ENCODE measurements around the gene CLCA1. TPM values are rescaled to one million over a fixed set of nuclear protein-coding genes. Genes with fewer than 3 reads are reported as not detected.
A peak's percentile ranks its signal among the peaks of the same experiment; 100 is the strongest.

Gene CLCA1, protein sequence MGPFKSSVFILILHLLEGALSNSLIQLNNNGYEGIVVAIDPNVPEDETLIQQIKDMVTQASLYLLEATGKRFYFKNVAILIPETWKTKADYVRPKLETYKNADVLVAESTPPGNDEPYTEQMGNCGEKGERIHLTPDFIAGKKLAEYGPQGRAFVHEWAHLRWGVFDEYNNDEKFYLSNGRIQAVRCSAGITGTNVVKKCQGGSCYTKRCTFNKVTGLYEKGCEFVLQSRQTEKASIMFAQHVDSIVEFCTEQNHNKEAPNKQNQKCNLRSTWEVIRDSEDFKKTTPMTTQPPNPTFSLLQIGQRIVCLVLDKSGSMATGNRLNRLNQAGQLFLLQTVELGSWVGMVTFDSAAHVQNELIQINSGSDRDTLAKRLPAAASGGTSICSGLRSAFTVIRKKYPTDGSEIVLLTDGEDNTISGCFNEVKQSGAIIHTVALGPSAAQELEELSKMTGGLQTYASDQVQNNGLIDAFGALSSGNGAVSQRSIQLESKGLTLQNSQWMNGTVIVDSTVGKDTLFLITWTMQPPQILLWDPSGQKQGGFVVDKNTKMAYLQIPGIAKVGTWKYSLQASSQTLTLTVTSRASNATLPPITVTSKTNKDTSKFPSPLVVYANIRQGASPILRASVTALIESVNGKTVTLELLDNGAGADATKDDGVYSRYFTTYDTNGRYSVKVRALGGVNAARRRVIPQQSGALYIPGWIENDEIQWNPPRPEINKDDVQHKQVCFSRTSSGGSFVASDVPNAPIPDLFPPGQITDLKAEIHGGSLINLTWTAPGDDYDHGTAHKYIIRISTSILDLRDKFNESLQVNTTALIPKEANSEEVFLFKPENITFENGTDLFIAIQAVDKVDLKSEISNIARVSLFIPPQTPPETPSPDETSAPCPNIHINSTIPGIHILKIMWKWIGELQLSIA
- not detected in 2 replicates for total RNA-seq (2014; rRNA removed; shearing (Covaris generic); ENCODE audit: low replicate concordance)

DNA sequence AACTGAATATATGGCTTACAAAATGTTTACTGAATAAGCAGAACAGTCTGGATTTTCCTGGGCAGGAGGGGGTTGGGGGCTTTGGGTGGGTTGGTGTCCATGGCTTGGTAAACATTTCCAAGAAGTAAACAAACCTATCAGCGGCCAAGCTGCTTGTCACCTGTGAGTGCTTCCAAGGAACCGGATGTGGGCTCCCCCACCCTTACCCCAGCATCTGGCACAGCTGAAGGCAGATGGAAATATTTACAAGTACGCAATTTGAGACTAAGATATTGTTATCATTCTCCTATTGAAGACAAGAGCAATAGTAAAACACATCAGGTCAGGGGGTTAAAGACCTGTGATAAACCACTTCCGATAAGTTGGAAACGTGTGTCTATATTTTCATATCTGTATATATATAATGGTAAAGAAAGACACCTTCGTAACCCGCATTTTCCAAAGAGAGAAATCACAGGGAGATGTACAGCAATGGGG is at the start of gene CLCA1:
CLCA1 (plus strand) TSS at position 427 of the 477 bp plus-strand sequence; CDS start at position 472, 45 bp downstream.
- Histone ChIP-seq H3K9me3 (no peaks in the 10 kb centered on the region), H3K27me3 (no peaks in the 10 kb centered on the region), H3K36me3 (no peaks in the 10 kb centered on the region), H3K4me3 (no peak within 1 kb of the TSS)
- DNase-seq, result no peak

GRCh38 chr1:86419277-86419903 is 49.3 kb upstream of the CLCA1 start:
- H3K27me3 ChIP-seq, result no peaks in the 10 kb centered on the region
- H3K9me3 ChIP-seq, result no peaks in the 10 kb centered on the region
- H3K36me3 ChIP-seq, result no peaks in the 10 kb centered on the region
- no peak for DNase-seq
- H3K4me3 ChIP-seq, result no peak overlapping the region

DNA sequence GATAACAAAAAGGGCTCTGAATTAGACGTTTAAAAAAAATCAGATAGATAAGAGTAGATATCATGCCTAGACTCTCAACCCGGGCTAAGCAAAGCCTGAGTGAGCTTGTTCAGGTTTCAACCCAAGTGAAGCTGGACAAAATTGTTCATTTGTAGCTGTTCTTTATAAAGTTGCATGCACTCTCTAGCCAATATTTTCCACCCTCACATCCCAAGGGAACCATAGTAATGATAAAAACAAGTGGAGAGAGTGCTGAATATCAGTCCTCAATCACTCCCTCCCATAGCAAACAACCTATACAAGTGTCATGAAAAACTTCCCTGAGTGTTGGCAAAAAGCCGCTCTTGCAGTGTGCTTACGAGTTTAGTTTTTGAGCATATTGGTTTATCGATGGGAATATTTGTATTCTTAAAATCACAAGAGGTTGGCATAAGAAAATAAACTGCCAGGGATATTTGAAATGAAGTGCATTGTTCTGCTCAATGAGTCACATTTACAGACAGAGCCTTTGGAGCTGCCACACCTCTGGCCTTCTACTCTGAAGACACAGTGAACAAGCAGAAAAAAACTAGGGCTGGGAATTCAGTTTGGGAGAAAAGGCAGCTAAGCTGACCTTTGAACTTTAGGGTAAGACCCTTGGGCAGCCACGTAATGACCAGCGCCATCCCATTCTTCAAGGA is 47.0 kb upstream of the CLCA1 start:
- DNase-seq, result no peak
- no peaks in the 10 kb centered on the region for H3K36me3 ChIP-seq
- H3K9me3 ChIP-seq, result no peaks in the 10 kb centered on the region
- H3K4me3 ChIP-seq, result no peak overlapping the region
- no peaks in the 10 kb centered on the region for H3K27me3 ChIP-seq

DNA sequence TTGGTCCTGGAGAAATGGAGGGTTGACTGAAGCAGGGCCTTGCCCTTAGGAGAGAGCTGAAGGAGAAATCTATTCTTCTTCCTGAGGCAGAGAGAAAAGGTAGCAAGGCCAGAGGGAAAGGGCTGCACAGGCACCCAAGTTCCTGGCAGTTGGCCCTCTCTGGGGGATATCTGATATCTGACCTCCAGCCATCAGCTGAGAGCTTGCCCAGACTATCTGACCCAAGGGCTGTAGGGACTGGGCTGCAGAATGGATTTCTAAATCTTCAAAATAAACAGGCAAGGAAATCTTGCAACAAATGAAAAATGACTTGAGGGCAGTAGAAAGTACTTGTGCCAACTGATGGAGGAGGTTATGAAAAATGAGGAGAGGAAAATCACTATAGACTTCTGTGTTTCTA is 45.3 kb upstream of the CLCA1 start:
- Histone ChIP-seq H3K4me3 (no peak overlapping the region), H3K36me3 (no peaks in the 10 kb centered on the region), H3K9me3 (no peaks in the 10 kb centered on the region), H3K27me3 (no peaks in the 10 kb centered on the region)
- DNase-seq, result peak; percentile 18

- H3K4me3 ChIP-seq, result no peak within 1 kb of the TSS
- DNase-seq, result no peak
- H3K27me3 ChIP-seq, result no peaks in the 10 kb centered on the region
- no peaks in the 10 kb centered on the region for H3K36me3 ChIP-seq
- H3K9me3 ChIP-seq, result no peaks in the 10 kb centered on the region
These were observed 44.9 kb upstream of the CLCA1 start, which contains the start of gene CLCA2 for GRCh38 chr1:86423873-86424272. TSS of gene CLCA2 (plus strand) at chr1:86424171. CDS start at chr1:86424248, 77 bp downstream.

DNA sequence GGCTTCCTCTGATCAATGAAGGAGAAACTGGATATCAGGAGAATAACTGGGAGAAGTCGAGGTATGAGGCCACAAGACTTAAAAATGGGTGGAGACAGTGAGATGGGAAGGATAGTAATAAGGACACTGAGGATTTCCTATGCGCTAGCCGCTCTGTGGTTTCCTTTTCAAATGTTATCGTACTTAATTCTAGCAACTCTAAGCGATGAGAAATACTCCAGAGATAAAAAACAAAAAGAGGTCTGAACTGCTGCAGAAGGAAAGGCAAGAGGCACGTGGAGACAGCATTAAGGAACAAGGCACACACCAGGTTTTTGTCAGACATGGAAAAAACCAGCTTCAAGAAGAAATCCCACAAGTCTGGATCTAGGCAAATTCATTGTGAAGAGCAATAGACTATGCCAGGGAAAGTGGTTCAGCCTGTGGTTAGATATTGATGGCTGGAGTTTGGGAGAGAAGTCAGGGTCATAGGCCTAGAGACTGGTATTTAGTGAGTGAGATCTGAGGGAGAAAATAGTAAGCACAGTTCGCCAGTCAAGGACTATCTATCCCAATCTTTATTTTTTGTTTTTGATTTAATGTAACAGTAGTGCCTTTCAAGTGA is 39.5 kb upstream of the CLCA1 start:
- no peaks in the 10 kb centered on the region for H3K36me3 ChIP-seq
- no peaks in the 10 kb centered on the region for H3K9me3 ChIP-seq
- no peak overlapping the region for H3K4me3 ChIP-seq
- DNase-seq, result no peak
- H3K27me3 ChIP-seq, result no peaks in the 10 kb centered on the region

DNA sequence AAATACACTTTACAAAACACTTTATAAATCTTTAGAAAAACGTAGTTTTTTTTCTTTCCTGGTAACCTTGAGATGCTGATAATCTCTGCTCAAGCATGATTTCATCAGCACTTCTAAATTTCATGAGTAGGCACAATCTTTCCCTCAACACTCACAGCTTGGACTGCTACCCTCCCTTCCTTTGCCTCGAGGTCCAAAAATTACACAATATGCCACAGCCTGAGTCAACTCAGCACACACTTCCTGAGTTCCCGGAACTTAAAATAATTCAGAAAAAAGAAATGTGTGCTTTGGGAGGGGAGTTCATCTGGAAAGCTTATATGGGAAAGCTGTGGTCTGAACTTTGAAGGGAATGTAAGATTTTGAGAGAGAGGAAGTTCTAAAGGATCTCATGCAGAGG is 38.9 kb upstream of the CLCA1 start:
- H3K9me3 ChIP-seq, result no peaks in the 10 kb centered on the region
- no peak overlapping the region for H3K4me3 ChIP-seq
- DNase-seq, result peak; percentile 77
- H3K36me3 ChIP-seq, result no peaks in the 10 kb centered on the region
- no peaks in the 10 kb centered on the region for H3K27me3 ChIP-seq

DNA sequence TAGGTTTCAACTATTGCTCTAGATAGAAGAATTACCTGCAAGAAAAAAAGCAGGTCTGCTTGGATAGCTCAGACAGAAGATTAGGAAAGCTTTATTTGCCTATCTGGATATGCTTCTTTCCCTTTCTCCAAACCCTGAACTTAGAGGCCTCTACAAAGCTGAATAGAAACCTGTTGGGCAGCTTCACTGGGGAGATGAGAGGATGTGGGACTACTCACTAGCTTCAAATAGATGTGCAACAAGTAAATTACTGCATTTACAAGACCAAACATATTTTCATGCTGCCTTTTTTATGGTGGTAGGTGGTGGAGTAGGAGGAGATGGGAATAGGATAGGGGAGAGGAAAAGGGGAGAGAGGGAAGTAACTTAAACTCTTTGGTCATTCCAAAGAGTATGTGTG is 38.4 kb upstream of the CLCA1 start:
- H3K27me3 ChIP-seq, result no peaks in the 10 kb centered on the region
- DNase-seq, result no peak
- no peak overlapping the region for H3K4me3 ChIP-seq
- H3K9me3 ChIP-seq, result no peaks in the 10 kb centered on the region
- no peaks in the 10 kb centered on the region for H3K36me3 ChIP-seq

DNA sequence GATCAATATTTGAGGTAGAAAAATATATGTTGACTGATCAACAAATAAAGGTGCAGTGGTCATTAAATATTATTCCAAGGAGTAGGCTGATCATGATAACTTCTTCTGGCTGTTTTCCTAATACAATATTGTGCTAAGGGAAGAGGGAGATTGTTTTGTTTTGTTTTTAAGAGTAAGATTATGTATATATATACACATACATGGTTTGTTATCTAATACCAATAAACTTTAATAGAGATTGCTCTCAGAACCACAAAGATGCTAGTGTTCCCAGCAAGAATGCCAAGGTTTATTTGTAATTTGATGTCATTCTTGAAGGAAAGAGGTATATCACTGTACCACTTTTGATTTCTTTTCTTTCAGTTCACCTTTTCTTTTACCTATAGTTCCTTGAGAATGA is 34.7 kb upstream of the CLCA1 start:
- H3K36me3 ChIP-seq, result no peaks in the 10 kb centered on the region
- H3K9me3 ChIP-seq, result no peaks in the 10 kb centered on the region
- no peaks in the 10 kb centered on the region for H3K27me3 ChIP-seq
- no peak for DNase-seq
- H3K4me3 ChIP-seq, result no peak overlapping the region

- no peaks in the 10 kb centered on the region for H3K27me3 ChIP-seq
- no peak for DNase-seq
- no peak overlapping the region for H3K4me3 ChIP-seq
- no peaks in the 10 kb centered on the region for H3K36me3 ChIP-seq
- H3K9me3 ChIP-seq, result no peaks in the 10 kb centered on the region
These were observed 33.4 kb upstream of the CLCA1 start for GRCh38 chr1:86435327-86435726.

GRCh38 chr1:86436041-86436440 is 32.7 kb upstream of the CLCA1 start:
- Histone ChIP-seq H3K27me3 (no peaks in the 10 kb centered on the region), H3K36me3 (no peaks in the 10 kb centered on the region), H3K4me3 (no peak overlapping the region), H3K9me3 (no peaks in the 10 kb centered on the region)
- DNase-seq, result no peak

GRCh38 chr1:86441581-86441980 is 27.1 kb upstream of the CLCA1 start:
- H3K27me3 ChIP-seq, result no peaks in the 10 kb centered on the region
- H3K36me3 ChIP-seq, result no peaks in the 10 kb centered on the region
- H3K9me3 ChIP-seq, result no peaks in the 10 kb centered on the region
- H3K4me3 ChIP-seq, result no peak overlapping the region
- DNase-seq, result no peak

GRCh38 chr1:86441997-86442396 is 26.7 kb upstream of the CLCA1 start:
- Histone ChIP-seq H3K4me3 (no peak overlapping the region), H3K27me3 (no peaks in the 10 kb centered on the region), H3K36me3 (no peaks in the 10 kb centered on the region), H3K9me3 (no peaks in the 10 kb centered on the region)
- no peak for DNase-seq

GRCh38 chr1:86445919-86446318 is 22.8 kb upstream of the CLCA1 start:
- Histone ChIP-seq H3K36me3 (no peaks in the 10 kb centered on the region), H3K27me3 (no peaks in the 10 kb centered on the region), H3K9me3 (no peaks in the 10 kb centered on the region), H3K4me3 (no peak overlapping the region)
- no peak for DNase-seq

DNA sequence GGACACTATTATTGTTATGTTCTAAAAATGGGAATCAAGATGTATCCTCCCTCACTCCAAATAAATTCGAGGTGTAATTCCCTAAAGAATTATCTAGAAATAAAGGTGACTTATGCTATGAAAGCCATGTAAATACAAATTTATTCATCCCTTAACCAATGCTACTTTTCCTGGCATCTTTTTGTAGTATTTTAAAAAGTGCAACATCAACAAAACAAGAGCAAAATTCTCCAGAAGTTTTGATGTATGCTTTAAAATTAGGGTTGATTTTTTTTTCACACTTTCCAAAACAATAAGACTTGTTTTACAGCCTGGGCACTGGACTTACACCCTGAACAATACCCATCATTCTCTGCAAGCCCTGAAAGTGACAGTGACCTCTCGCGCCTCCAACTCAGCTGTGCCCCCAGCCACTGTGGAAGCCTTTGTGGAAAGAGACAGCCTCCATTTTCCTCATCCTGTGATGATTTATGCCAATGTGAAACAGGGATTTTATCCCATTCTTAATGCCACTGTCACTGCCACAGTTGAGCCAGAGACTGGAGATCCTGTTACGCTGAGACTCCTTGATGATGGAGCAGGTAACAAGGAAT is 21.4 kb upstream of the CLCA1 start:
- H3K36me3 ChIP-seq, result no peaks in the 10 kb centered on the region
- H3K27me3 ChIP-seq, result no peaks in the 10 kb centered on the region
- no peak for DNase-seq
- H3K4me3 ChIP-seq, result no peak overlapping the region
- H3K9me3 ChIP-seq, result no peaks in the 10 kb centered on the region

DNA sequence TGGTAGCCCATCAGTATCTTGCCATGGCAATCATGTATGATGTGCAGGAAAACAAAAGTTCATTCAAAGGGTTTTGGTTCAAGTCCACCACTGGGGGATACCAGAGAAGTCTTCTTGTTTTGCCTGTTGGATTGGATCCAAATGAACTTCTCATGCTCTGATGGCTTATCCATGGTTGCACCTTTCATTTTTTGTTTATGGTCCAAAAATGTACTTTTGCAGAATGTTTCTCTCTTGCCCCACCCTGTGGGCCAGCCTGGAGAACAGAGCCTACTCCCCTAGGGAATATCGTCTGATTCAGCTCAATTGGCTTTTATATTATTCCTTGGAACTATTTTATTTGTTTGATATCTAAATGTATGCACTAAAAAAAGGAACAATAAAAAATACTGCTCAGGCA is 20.1 kb upstream of the CLCA1 start:
- H3K36me3 ChIP-seq, result no peaks in the 10 kb centered on the region
- H3K4me3 ChIP-seq, result no peak overlapping the region
- DNase-seq, result no peak
- no peaks in the 10 kb centered on the region for H3K27me3 ChIP-seq
- H3K9me3 ChIP-seq, result no peaks in the 10 kb centered on the region

Data from MG63 (cell line).